ENCODE measurements around the gene BEND5. TPM values are rescaled to one million over a fixed set of nuclear protein-coding genes. Genes with fewer than 3 reads are reported as not detected.

BEND5 gene
- total RNA-seq, 2 experiments from 2014 or later, result 25.9 to 34.7 TPM

DNA sequence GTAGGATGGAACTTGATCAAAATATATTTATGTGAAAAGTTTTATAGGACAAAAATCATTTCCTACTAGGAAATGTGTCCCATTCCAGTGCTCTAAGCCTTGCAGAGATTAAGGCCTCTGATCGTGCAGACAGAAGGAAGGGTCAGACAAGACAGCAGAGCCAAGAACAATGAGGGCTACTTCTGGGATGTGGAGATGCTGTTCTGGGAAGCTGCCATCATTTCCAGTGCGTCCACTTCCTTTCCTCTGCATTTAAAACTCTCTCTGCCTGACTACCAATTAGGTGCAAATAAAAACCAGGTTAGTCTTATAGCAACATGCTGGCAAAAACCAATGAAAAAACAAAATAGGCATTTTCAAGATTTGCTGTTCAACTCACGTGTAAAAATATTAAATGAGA is 36.1 kb downstream of the BEND5 start:
- intact Hi-C loops (cut with DNase I, micrococcal nuclease), result no loop called here
- no peak for DNase-seq
- H3K4me1 Mint-ChIP-seq, result no peaks in the 10 kb centered on the region
- CTCF ChIA-PET, result no interaction called here
- H3K27me3 Mint-ChIP-seq, result no peaks in the 10 kb centered on the region
- no peak overlapping the region for H3K27ac Mint-ChIP-seq
- H3K36me3 Mint-ChIP-seq (ENCODE audit: low read depth), result peaks cover 20% of the 10 kb centered on the region
- H3K4me3 Mint-ChIP-seq, result no peak overlapping the region
- POLR2A ChIA-PET, result no interaction called here
- no peak for ATAC-seq
- no peaks in the 10 kb centered on the region for H3K9me3 Mint-ChIP-seq (ENCODE audit: low read depth)

DNA sequence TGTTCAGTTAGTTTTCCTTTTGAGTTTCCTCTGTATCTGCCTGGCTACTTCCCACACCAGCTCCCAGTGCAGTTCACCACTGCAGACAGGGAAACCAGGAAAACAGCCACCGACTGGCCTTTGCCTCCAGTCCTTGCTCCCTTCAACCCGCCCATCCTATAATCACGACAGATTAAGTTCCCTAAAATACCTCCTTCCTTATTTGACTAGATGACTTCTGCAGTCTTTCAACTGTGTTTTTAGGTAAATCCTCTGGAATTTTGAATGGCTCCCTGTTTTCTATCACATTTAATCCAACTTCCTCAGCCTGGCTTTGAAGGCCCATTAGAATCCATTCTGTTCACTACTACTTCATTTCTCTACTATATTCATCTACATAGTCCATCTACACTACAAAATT is 37.6 kb downstream of the BEND5 start:
- no peak overlapping the region for H3K27ac Mint-ChIP-seq
- POLR2A ChIA-PET, result no interaction called here
- DNase-seq (no peak), ATAC-seq (no peak)
- H3K4me3 Mint-ChIP-seq, result no peak overlapping the region
- H3K4me1 Mint-ChIP-seq, result no peaks in the 10 kb centered on the region
- CTCF ChIA-PET, result no interaction called here
- H3K36me3 Mint-ChIP-seq (ENCODE audit: low read depth), result peaks cover 30% of the 10 kb centered on the region
- no peaks in the 10 kb centered on the region for H3K27me3 Mint-ChIP-seq
- H3K9me3 Mint-ChIP-seq (ENCODE audit: low read depth), result no peaks in the 10 kb centered on the region
- intact Hi-C loops (cut with DNase I, micrococcal nuclease), result no loop called here

DNA sequence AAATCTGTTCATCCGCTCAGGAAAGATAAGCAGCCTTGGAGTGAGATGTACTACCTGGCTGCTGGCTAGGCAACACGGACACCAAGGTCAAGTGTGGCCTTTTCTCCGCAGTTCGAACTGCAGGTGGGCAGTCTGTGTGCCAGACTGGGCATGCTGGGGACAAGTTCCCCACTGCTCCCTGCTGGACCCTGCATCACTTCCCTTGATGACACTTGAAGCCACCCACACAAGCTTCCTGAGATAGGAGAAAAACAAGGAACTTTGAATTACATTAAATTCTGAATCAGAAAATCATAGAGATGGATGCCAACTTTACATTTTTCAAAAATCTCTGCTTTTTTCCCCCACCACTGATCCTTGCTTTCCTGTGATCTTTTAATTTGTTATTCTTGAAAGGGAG is 38.3 kb downstream of the BEND5 start:
- no peaks in the 10 kb centered on the region for H3K4me1 Mint-ChIP-seq
- DNase-seq (no peak), ATAC-seq (no peak)
- H3K27me3 Mint-ChIP-seq, result no peaks in the 10 kb centered on the region
- intact Hi-C loops (cut with DNase I, micrococcal nuclease), result no loop called here
- H3K36me3 Mint-ChIP-seq (ENCODE audit: low read depth), result peaks cover 33% of the 10 kb centered on the region
- ChIA-PET POLR2A (no interaction called here), CTCF (interaction anchor here (1.2 kb wide), 1 partner anchor 32 kb away, joined by 3 read pairs; no protein-coding TSS in a partner anchor)
- no peaks in the 10 kb centered on the region for H3K9me3 Mint-ChIP-seq (ENCODE audit: low read depth)
- H3K27ac Mint-ChIP-seq, result no peak overlapping the region
- H3K4me3 Mint-ChIP-seq, result no peak overlapping the region

DNA sequence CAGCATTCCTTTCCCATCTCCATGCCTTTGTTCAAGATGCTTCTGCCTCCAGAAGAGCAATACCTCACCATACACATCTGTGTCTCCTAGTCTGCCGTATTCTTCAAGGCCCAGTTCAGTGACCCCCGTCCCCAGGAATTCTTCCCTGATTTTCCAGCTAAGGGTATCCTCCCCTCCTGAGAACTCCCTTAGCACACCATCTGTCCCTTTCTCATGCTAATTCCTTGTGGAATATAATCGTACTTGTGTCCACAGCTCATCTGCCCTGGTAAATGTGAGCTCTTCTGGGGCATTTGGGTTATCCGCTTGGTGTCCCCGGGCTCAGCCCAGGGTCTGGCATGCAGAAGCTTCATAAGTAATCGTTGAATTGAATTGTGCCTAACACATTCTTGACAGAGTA is 40.9 kb downstream of the BEND5 start:
- ChIA-PET CTCF (no interaction called here), POLR2A (no interaction called here)

DNA sequence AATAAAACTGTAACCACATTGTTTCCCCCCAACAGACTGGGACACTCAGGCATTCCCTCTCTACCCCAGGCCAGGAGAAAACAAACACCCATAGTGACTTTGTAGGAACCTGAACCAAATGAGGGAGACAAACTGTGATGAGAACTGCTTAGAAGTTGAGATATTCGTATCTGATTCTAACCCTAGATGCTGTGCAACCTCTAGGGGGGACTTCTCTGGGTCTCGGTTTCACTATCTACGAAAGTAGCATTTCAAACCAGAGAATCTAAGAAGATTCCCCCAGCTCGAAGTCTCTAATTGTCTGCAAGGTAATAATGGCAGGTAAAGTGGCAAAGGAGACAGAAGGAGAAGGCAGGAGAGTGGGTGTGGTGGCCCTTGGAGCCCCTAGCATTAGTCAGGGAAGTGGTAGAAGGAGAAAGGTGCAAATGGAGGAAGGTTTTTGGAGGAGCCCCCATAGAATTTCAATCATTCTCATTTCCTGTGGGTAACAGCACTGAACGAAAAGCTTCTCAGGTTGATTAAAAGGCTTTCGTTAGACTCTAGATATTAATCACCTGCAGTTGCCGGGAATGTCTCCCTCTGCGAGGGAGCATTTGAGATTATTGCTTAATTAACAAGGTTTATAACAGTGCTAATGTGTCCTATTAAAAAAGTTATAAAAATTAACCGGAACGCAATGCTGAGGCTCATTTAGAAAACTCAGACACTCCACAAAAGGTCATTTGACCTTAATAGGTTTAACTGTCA is 46.4 kb downstream of the BEND5 start:
- Mint-ChIP-seq H3K4me1 (peaks cover 3% of the 10 kb centered on the region), H3K27ac (no peak overlapping the region), H3K4me3 (no peak overlapping the region), H3K36me3 (ENCODE audit: low read depth) (peaks cover 18% of the 10 kb centered on the region), H3K27me3 (no peaks in the 10 kb centered on the region), H3K9me3 (ENCODE audit: low read depth) (no peaks in the 10 kb centered on the region)
- ChIA-PET POLR2A (no interaction called here), CTCF (no interaction called here)
- intact Hi-C loops (cut with DNase I, micrococcal nuclease), result no loop called here
- no peak for ATAC-seq
- DNase-seq, result no peak

More for the DNA sequence above, 40.9 kb downstream of the BEND5 start:
- intact Hi-C loops (cut with DNase I, micrococcal nuclease), result no loop called here
- Mint-ChIP-seq H3K36me3 (ENCODE audit: low read depth) (peaks cover 26% of the 10 kb centered on the region), H3K9me3 (ENCODE audit: low read depth) (no peaks in the 10 kb centered on the region), H3K27ac (no peak overlapping the region), H3K4me1 (no peaks in the 10 kb centered on the region), H3K27me3 (no peaks in the 10 kb centered on the region), H3K4me3 (no peak overlapping the region)
- DNase-seq (no peak), ATAC-seq (no peak)

DNA sequence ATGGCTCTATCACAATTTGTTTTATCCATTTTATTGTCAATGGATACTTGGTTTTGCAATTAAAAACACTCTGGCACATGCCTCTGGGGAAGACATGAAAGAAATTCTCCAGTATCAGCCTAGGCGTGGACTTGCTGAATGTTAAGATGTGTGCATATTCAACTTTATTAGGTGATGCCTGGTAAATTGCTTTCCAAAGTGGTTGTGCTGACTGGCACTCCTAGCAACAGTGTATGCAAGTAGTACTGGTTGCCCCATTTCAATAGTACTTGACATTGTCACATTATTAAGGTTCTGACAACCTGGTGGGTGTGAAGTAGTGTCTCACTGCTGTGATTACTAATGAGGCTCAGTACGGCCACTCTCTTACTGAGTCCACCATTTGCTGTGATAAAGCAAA is 48.1 kb downstream of the BEND5 start:
- DNase-seq (no peak), ATAC-seq (no peak)
- ChIA-PET CTCF (no interaction called here), POLR2A (no interaction called here)
- Mint-ChIP-seq H3K36me3 (ENCODE audit: low read depth) (peaks cover 5% of the 10 kb centered on the region), H3K27ac (no peak overlapping the region), H3K9me3 (ENCODE audit: low read depth) (no peaks in the 10 kb centered on the region), H3K27me3 (no peaks in the 10 kb centered on the region), H3K4me3 (no peak overlapping the region), H3K4me1 (peaks cover 3% of the 10 kb centered on the region)
- intact Hi-C loops (cut with DNase I, micrococcal nuclease), result no loop called here

DNA sequence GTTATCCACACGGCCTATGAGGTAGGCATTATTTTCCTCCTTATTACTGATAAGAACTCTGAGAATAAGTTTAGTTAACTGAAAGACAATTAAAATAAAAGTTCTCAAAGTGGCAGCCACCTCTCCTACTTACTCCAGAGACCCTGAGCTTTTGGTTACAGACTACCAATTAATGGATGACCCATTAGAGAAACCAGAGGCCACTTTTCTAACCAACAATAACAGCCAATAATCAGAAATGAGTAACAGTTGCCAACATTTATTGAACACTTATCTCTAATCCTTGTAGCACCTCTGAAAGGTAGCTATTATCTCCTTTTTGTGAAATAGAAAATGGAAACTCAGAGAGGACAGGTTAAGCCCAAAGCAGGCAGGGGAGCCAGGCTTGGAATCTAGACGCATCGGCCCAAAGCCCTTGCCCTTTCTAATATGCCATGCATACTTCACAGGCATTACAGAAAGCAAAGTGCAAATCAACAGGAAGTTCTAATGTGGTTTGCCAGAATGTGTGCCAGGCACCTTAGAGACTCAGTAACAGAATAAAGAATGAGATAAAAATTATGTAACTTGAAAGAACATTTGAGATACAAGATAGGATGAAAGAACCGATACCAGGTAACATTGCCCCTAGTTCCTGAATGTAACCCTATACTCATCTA is 50.0 kb downstream of the BEND5 start:
- peaks cover 3% of the 10 kb centered on the region for H3K4me1 Mint-ChIP-seq
- POLR2A ChIA-PET, result no interaction called here

DNA sequence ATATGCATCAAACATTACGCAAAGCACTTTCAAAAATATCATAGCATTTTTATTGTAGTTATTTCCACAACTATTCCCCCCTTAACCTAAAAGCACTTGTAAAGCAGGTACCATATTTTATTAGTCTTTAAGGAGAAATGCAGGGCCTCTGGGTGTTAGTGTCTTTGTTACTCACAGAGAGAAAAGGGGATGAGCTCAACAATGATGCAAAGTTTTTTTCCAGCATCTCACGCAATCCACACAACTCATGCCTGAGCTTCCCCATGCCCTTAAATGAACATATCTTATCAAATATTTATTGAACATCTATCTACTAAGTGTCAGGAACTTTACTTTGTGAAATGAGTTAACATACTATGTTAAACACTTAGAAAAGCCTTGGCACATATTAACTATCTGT is 50.6 kb downstream of the BEND5 start:
- Mint-ChIP-seq H3K27ac (no peak overlapping the region), H3K4me1 (peaks cover 3% of the 10 kb centered on the region), H3K36me3 (ENCODE audit: low read depth) (peaks cover 5% of the 10 kb centered on the region), H3K27me3 (no peaks in the 10 kb centered on the region), H3K4me3 (no peak overlapping the region), H3K9me3 (ENCODE audit: low read depth) (no peaks in the 10 kb centered on the region)
- ChIA-PET CTCF (no interaction called here), POLR2A (no interaction called here)
- DNase-seq, result no peak
- intact Hi-C loops (cut with DNase I, micrococcal nuclease), result no loop called here
- no peak for ATAC-seq

More for the DNA sequence above, 50.0 kb downstream of the BEND5 start:
- Mint-ChIP-seq H3K27me3 (no peaks in the 10 kb centered on the region), H3K36me3 (ENCODE audit: low read depth) (peaks cover 5% of the 10 kb centered on the region), H3K9me3 (ENCODE audit: low read depth) (no peaks in the 10 kb centered on the region), H3K4me3 (no peak overlapping the region), H3K27ac (no peak overlapping the region)
- ATAC-seq (no peak), DNase-seq (no peak)
- CTCF ChIA-PET, result no interaction called here
- intact Hi-C loops (cut with DNase I, micrococcal nuclease), result no loop called here

DNA sequence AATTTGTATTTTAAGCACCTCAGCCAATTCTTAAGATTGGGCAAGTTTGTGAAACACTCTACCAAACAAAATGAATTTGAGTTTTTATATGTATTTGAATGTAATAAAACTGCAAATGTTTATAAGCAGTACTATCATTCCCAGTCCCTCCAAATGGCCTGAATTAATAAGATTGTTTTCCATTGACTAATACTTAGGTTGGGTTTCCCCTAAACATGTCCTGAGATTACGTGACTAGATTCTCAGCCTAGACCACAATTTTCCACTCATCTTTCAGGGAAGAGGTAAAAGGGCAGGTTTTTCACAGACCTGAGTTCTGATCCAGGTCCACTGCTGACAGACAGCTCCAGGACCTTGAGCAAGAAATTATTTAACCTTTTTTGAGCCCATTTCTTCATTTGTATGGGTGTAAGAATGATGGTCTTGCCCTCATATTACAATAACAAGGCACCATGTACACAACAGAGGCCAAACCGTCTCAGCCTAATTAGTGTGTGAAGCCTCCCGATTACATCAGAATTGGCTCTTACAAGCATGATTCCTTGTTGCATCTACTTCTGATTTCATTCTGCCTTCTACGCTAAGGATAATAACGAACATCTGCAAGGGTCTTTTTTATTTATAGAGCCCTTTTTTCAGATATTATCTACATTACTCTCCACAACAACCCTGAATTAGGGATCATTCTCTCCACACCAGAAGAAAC is 51.2 kb downstream of the BEND5 start:
- Mint-ChIP-seq H3K9me3 (ENCODE audit: low read depth) (no peaks in the 10 kb centered on the region), H3K36me3 (ENCODE audit: low read depth) (peaks cover 5% of the 10 kb centered on the region), H3K27ac (no peak overlapping the region), H3K4me1 (peaks cover 3% of the 10 kb centered on the region), H3K27me3 (no peaks in the 10 kb centered on the region), H3K4me3 (no peak overlapping the region)
- ChIA-PET POLR2A (no interaction called here), CTCF (no interaction called here)
- DNase-seq (no peak), ATAC-seq (no peak)
- intact Hi-C loops (cut with DNase I, micrococcal nuclease), result no loop called here

DNA sequence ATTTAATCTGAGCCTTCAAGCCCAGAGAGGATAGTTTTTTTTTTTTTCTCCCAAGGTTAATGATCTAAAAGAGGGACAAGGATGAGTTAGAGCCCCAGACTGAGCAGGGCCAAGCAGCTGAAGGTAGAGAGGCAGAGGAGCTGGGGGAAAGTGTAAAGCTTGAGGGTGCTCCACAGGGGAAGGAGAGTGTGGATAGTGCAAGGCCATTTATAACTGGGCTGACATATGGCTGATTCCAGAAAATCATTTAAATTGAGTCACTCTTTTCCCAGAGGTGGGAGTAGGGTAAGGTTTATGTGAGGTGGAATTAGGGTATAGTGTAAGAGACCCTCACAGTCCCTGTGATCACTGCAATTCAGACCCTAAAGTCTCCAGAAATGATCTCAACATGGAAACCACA is 55.8 kb downstream of the BEND5 start:
- no peak for ATAC-seq
- Mint-ChIP-seq H3K36me3 (ENCODE audit: low read depth) (no peaks in the 10 kb centered on the region), H3K4me1 (no peaks in the 10 kb centered on the region), H3K27me3 (no peaks in the 10 kb centered on the region), H3K4me3 (no peak overlapping the region), H3K9me3 (ENCODE audit: low read depth) (no peaks in the 10 kb centered on the region), H3K27ac (no peak overlapping the region)
- no peak for DNase-seq
- POLR2A ChIA-PET, result no interaction called here
- CTCF ChIA-PET, result no interaction called here
- intact Hi-C loops (cut with DNase I, micrococcal nuclease), result no loop called here

DNA sequence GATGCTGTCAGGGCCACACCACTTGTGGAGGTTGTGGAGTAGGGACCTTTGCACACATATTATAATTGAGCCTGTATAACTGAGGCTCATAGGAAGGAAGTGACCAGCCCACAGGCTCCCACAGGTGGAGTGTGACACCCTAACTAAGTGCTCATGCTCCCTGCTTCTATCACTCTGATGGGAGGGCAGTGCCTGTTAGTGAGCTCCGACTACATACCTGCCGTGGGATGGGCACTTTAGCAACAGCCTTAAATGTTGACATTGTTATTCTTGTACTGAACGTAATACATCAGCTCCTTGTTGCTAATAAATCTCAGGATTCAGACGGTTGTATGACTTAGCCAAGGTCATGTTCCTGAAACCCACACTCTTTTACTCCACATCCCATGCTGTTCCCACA is 58.0 kb downstream of the BEND5 start:
- no peaks in the 10 kb centered on the region for H3K4me1 Mint-ChIP-seq
- intact Hi-C loops (cut with DNase I, micrococcal nuclease), result no loop called here
- no peaks in the 10 kb centered on the region for H3K27me3 Mint-ChIP-seq
- no peak overlapping the region for H3K4me3 Mint-ChIP-seq
- H3K27ac Mint-ChIP-seq, result no peak overlapping the region
- DNase-seq (no peak), ATAC-seq (no peak)
- no peaks in the 10 kb centered on the region for H3K36me3 Mint-ChIP-seq (ENCODE audit: low read depth)
- no peaks in the 10 kb centered on the region for H3K9me3 Mint-ChIP-seq (ENCODE audit: low read depth)
- ChIA-PET POLR2A (no interaction called here), CTCF (interaction anchor here (0.6 to 1.2 kb wide), 2 partner anchors 22 to 218 kb away, joined by 3 to 4 read pairs; no protein-coding TSS in a partner anchor)

DNA sequence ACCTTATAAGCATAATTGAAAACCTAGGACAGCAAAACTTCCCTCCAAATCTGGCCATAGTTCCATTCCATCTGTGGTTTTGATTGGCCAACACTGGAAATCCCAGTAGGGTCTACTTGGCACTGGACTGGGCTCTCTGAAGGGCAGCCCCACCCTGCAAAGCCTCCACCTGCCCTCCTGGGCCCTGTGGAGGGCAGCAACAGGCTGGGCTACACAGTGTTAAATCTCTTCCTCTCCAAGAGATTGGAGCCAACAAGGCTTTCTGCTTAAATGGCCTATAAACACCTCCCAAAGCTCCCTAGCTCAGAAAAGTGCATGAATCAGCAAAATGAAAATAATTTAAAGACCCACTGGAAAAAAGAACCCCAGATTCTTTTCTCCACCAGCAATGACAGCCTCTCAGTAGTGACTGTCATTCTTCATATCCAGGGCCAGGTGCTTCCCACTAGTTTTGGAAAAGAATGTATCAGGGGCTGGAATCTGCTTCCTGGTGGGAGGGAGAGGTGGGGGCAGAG is 58.5 kb downstream of the BEND5 start:
- no peak for ATAC-seq
- H3K9me3 Mint-ChIP-seq (ENCODE audit: low read depth), result no peaks in the 10 kb centered on the region
- H3K36me3 Mint-ChIP-seq (ENCODE audit: low read depth), result no peaks in the 10 kb centered on the region
- no peak for DNase-seq
- H3K27ac Mint-ChIP-seq, result no peak overlapping the region
- no peak overlapping the region for H3K4me3 Mint-ChIP-seq
- CTCF ChIA-PET, result interaction anchor here (1.2 kb wide), 1 partner anchor 21 kb away, joined by 4 read pairs; no protein-coding TSS in a partner anchor
- H3K27me3 Mint-ChIP-seq, result no peaks in the 10 kb centered on the region
- POLR2A ChIA-PET, result no interaction called here
- no peaks in the 10 kb centered on the region for H3K4me1 Mint-ChIP-seq
- intact Hi-C loops (cut with DNase I, micrococcal nuclease), result no loop called here

Data from activated CD4-positive, alpha-beta T cell treated with anti-CD3 and anti-CD28 coated beads for 36 hours (primary cell).